ENCODE data around the gene TLCD1. TPM values are rescaled to one million over a fixed set of nuclear protein-coding genes. Genes with fewer than 3 reads are reported as not detected.

Gene TLCD1
- total RNA-seq, 1 donor from 2014 or later = 12.5 TPM

GRCh38 chr17:28751600-28752366, 25.8 kb upstream of the TLCD1 start:
- Mint-ChIP-seq H3K4me3 (no peak overlapping the region), H3K9me3 (no peaks in the 10 kb centered on the region), H3K4me1 (peaks cover 15% of the 10 kb centered on the region), H3K27ac (no peak overlapping the region), H3K27me3 (no peaks in the 10 kb centered on the region), H3K36me3 (ENCODE audit: low read depth) (peaks cover 53% of the 10 kb centered on the region)
- DNase-seq = no peak
- intact Hi-C loops (cut with micrococcal nuclease) = no loop called here

- Mint-ChIP-seq H3K27ac (peak overlapping the region; percentile 37), H3K4me1 (peaks cover 20% of the 10 kb centered on the region), H3K27me3 (no peaks in the 10 kb centered on the region)
Observed at GRCh38 chr17:28750178-28751047, 24.4 kb upstream of the TLCD1 start.

GRCh38 chr17:28749516-28750177, 23.6 kb upstream of the TLCD1 start:
- Mint-ChIP-seq H3K27ac (peak overlapping the region; percentile 37), H3K4me3 (no peak overlapping the region), H3K36me3 (ENCODE audit: low read depth) (peaks cover 60% of the 10 kb centered on the region), H3K4me1 (peaks cover 23% of the 10 kb centered on the region), H3K9me3 (no peaks in the 10 kb centered on the region), H3K27me3 (no peaks in the 10 kb centered on the region)
- no peak for DNase-seq
- intact Hi-C loops (cut with micrococcal nuclease) = loop anchor here (1.0 kb wide), 1 partner anchor 22 kb away; no protein-coding TSS in a partner anchor

More at GRCh38 chr17:28750178-28751047, 24.4 kb upstream of the TLCD1 start:
- DNase-seq = peak; percentile 97
- Mint-ChIP-seq H3K4me3 (no peak overlapping the region), H3K36me3 (ENCODE audit: low read depth) (peaks cover 54% of the 10 kb centered on the region), H3K9me3 (no peaks in the 10 kb centered on the region)
- intact Hi-C loops (cut with micrococcal nuclease) = loop anchor here (1.0 kb wide), 1 partner anchor 23 kb away; no protein-coding TSS in a partner anchor

GRCh38 chr17:28748852-28749515, 23.0 kb upstream of the TLCD1 start:
- no peaks in the 10 kb centered on the region for H3K9me3 Mint-ChIP-seq
- DNase-seq = peak; percentile 66
- peaks cover 23% of the 10 kb centered on the region for H3K4me1 Mint-ChIP-seq
- peaks cover 60% of the 10 kb centered on the region for H3K36me3 Mint-ChIP-seq (ENCODE audit: low read depth)
- intact Hi-C loops (cut with micrococcal nuclease) = no loop called here
- H3K27me3 Mint-ChIP-seq = no peaks in the 10 kb centered on the region
- no peak overlapping the region for H3K27ac Mint-ChIP-seq
- no peak overlapping the region for H3K4me3 Mint-ChIP-seq

GRCh38 chr17:28747801-28748750, 22.0 kb upstream of the TLCD1 start:
- peaks cover 60% of the 10 kb centered on the region for H3K36me3 Mint-ChIP-seq (ENCODE audit: low read depth)
- H3K4me3 Mint-ChIP-seq = no peak overlapping the region

GRCh38 chr17:28747051-28747691, 21.1 kb upstream of the TLCD1 start:
- Mint-ChIP-seq H3K4me3 (peak overlapping the region; percentile 94), H3K4me1 (peaks cover 26% of the 10 kb centered on the region)
- intact Hi-C loops (cut with micrococcal nuclease) = no loop called here

More at GRCh38 chr17:28747801-28748750, 22.0 kb upstream of the TLCD1 start:
- no peaks in the 10 kb centered on the region for H3K9me3 Mint-ChIP-seq
- no peak for DNase-seq
- intact Hi-C loops (cut with micrococcal nuclease) = no loop called here
- no peak overlapping the region for H3K27ac Mint-ChIP-seq
- H3K4me1 Mint-ChIP-seq = peaks cover 25% of the 10 kb centered on the region
- no peaks in the 10 kb centered on the region for H3K27me3 Mint-ChIP-seq

GRCh38 chr17:28746611-28747050, 20.6 kb upstream of the TLCD1 start:
- DNase-seq = no peak
- intact Hi-C loops (cut with micrococcal nuclease) = no loop called here
- H3K9me3 Mint-ChIP-seq = no peaks in the 10 kb centered on the region
- H3K36me3 Mint-ChIP-seq (ENCODE audit: low read depth) = peaks cover 58% of the 10 kb centered on the region
- H3K27ac Mint-ChIP-seq = no peak overlapping the region
- peaks cover 30% of the 10 kb centered on the region for H3K4me1 Mint-ChIP-seq
- no peaks in the 10 kb centered on the region for H3K27me3 Mint-ChIP-seq
- H3K4me3 Mint-ChIP-seq = peak overlapping the region; percentile 94

More at GRCh38 chr17:28747051-28747691, 21.1 kb upstream of the TLCD1 start:
- DNase-seq = no peak
- Mint-ChIP-seq H3K27ac (peak overlapping the region; percentile 25), H3K27me3 (no peaks in the 10 kb centered on the region), H3K9me3 (no peaks in the 10 kb centered on the region), H3K36me3 (ENCODE audit: low read depth) (peaks cover 60% of the 10 kb centered on the region)

- H3K4me1 Mint-ChIP-seq = peaks cover 36% of the 10 kb centered on the region
- DNase-seq = no peak
- H3K36me3 Mint-ChIP-seq (ENCODE audit: low read depth) = peaks cover 54% of the 10 kb centered on the region
- no peaks in the 10 kb centered on the region for H3K9me3 Mint-ChIP-seq
- peak overlapping the region; percentile 94 for H3K4me3 Mint-ChIP-seq
- H3K27ac Mint-ChIP-seq = peak overlapping the region; percentile 86
- intact Hi-C loops (cut with micrococcal nuclease) = loop anchor here (1.0 kb wide), 1 partner anchor 18 kb away; the partner anchor contains the start of gene NEK8
- H3K27me3 Mint-ChIP-seq = no peaks in the 10 kb centered on the region
Observed at GRCh38 chr17:28745786-28746411, 19.9 kb upstream of the TLCD1 start.

- intact Hi-C loops (cut with micrococcal nuclease) = loop anchor here (1.0 kb wide), 1 partner anchor 17 kb away; the partner anchor contains the start of gene NEK8
- H3K27ac Mint-ChIP-seq = peak overlapping the region; percentile 86
- no peaks in the 10 kb centered on the region for H3K27me3 Mint-ChIP-seq
- H3K4me1 Mint-ChIP-seq = peaks cover 38% of the 10 kb centered on the region
- H3K36me3 Mint-ChIP-seq (ENCODE audit: low read depth) = peaks cover 47% of the 10 kb centered on the region
- H3K4me3 Mint-ChIP-seq = peak overlapping the region; percentile 94
- H3K9me3 Mint-ChIP-seq = no peaks in the 10 kb centered on the region
- peak; percentile 82 for DNase-seq
Observed at GRCh38 chr17:28744972-28745785, 19.1 kb upstream of the TLCD1 start.

GRCh38 chr17:28744104-28744971, 18.3 kb upstream of the TLCD1 start:
- intact Hi-C loops (cut with micrococcal nuclease) = no loop called here
- Mint-ChIP-seq H3K9me3 (no peaks in the 10 kb centered on the region), H3K36me3 (ENCODE audit: low read depth) (peaks cover 46% of the 10 kb centered on the region), H3K4me3 (peak overlapping the region; percentile 94), H3K27ac (peak overlapping the region; percentile 86), H3K27me3 (no peaks in the 10 kb centered on the region), H3K4me1 (peaks cover 38% of the 10 kb centered on the region)
- DNase-seq = peak; percentile 88

Measured in activated CD4-positive, alpha-beta T cell treated with anti-CD3 and anti-CD28 coated beads, Interleukin-2, amount 10 ng/mL, durations not matched to agents 24 days and 14 days (primary cell).